K562 (cell line): ENCODE results near the gene POU4F1. TPM values are rescaled to one million over a fixed set of nuclear protein-coding genes. Genes with fewer than 3 reads are reported as not detected.

Source experiments
- ATAC-seq: fragments of 200-7000 bp; cut with Tn5 transposase; 3 replicates; pipeline ENCODE4 v1.9.1; 2020; ENCODE audit warnings: moderate library complexity
- BruUV-seq: library from RNA; stranded (reverse); fragments of 400-500 nt; replicated peaks from 2 replicates; lab custom pipeline; 2021; lab: Mats Ljungman, UMichigan
- CTCF ChIA-PET: fragments of 300-600 bp; formaldehyde crosslinking; extraction: SDS; loops from one replicate; lab custom pipeline; 2021; ENCODE audit warnings: low intra/inter-chr PET ratio; lab: Yijun Ruan, JAX
- POLR2A ChIA-PET: fragments of 300-600, 350-650 bp; sonication (Branson Sonifier 250); formaldehyde crosslinking; extraction: SDS; loops from one replicate; lab custom pipeline; 2021; ENCODE audit warnings: antibody characterized with exemption, inconsistent platforms; lab: Yijun Ruan, JAX
- DNase-seq, 4 experiments: peaks; one replicate each; pipeline versions ENCODE4 v3.0.0 to v3.0.0-alpha.2; 2011 to 2018; ENCODE audit warnings: low spot score in 3 of 4, mixed read lengths in 3 of 4; ENCODE audit errors: extremely low read depth in 1 of 4
- FAIRE-seq: peaks from 2 replicates; lab custom pipeline; 2011; peaks lifted over from hg19 to GRCh38; lab: Jason Lieb, UNC
- H2AFZ ChIP-seq: 2 replicates; pipeline ENCODE4 v1.6.0; 2011; ENCODE audit warnings: low read depth, low read length, control low read depth, inconsistent platforms
- H3K27ac ChIP-seq: fragments of 200-600 bp; 3 replicates; pipeline ENCODE4 v1.8.0; 2011; ENCODE audit warnings: low read depth, mild to moderate bottlenecking, control low read depth, inconsistent platforms, low read length, moderate library complexity, mixed read lengths; ENCODE audit errors: extremely low read depth
- H3K27me3 ChIP-seq, 2 experiments: fragments of 300-600 bp in 1 of 2; 2 replicates in 1 of 2; 3 replicates in 1 of 2; pipeline versions ENCODE4 v1.6.0 to v1.8.0; 2011; ENCODE audit warnings: inconsistent platforms in 2 of 2, low read length in 2 of 2, mild to moderate bottlenecking in 1 of 2, mixed read lengths in 1 of 2, moderate library complexity in 1 of 2; ENCODE audit not compliant: control insufficient read depth in 2 of 2, insufficient read depth in 2 of 2
- H3K36me3 ChIP-seq: fragments of 300-600 bp; 3 replicates; pipeline ENCODE4 v1.8.0; 2011; ENCODE audit warnings: mild to moderate bottlenecking, low read length, inconsistent platforms; ENCODE audit not compliant: control insufficient read depth, insufficient read depth
- H3K4me1 ChIP-seq, 2 experiments: fragments of 200-600 bp in 1 of 2; replicated peaks in 1 of 2; 2 replicates in 1 of 2; 3 replicates in 1 of 2; pipeline versions ENCODE4 v1.5.1 to v1.8.0; 2011; ENCODE audit warnings: inconsistent platforms in 2 of 2, low read length in 2 of 2, mild to moderate bottlenecking in 1 of 2, mixed read lengths in 1 of 2, moderate library complexity in 1 of 2; ENCODE audit not compliant: control insufficient read depth in 2 of 2, insufficient read depth in 2 of 2
- H3K4me2 ChIP-seq: 2 replicates; pipeline ENCODE4 v1.6.1; 2011; ENCODE audit warnings: low read length, control low read depth, inconsistent platforms, mixed read lengths; ENCODE audit not compliant: insufficient read depth
- H3K4me3 ChIP-seq: fragments of 200-600 bp; sonication (generic), shearing (Covaris generic); 2 replicates; pipeline ENCODE4 v1.5.1; 2016; ENCODE audit warnings: control low read depth, inconsistent platforms
- H3K79me2 ChIP-seq: fragments of 200-600 bp; 3 replicates; pipeline ENCODE4 v1.8.0; 2011; ENCODE audit warnings: low read length, inconsistent platforms; ENCODE audit not compliant: control insufficient read depth, insufficient read depth
- H3K9ac ChIP-seq, 2 experiments: 2 replicates each; pipeline versions ENCODE4 v1.6.0 to v1.6.1; 2011; ENCODE audit warnings: low read depth in 2 of 2, low read length in 2 of 2, control low read depth in 1 of 2, inconsistent platforms in 1 of 2, mild to moderate bottlenecking in 1 of 2, mixed read lengths in 1 of 2; ENCODE audit not compliant: insufficient read depth in 1 of 2
- H3K9me1 ChIP-seq: one replicate; pipeline ENCODE4 v1.6.0; 2011; ENCODE audit warnings: inconsistent platforms, mild to moderate bottlenecking, low read length, moderate library complexity; ENCODE audit not compliant: control insufficient read depth, insufficient read depth
- H3K9me3 ChIP-seq: replicated peaks from 2 replicates; pipeline ENCODE4 v1.5.1; 2011; ENCODE audit warnings: low read depth, low read length, inconsistent platforms; ENCODE audit not compliant: control insufficient read depth, insufficient read depth
- H4K20me1 ChIP-seq: replicated peaks from 2 replicates; pipeline ENCODE4 v1.6.1; 2011; ENCODE audit warnings: low read length, inconsistent platforms, mixed read lengths; ENCODE audit not compliant: control insufficient read depth, insufficient read depth
- ASH1L ChIP-seq: fragments of 450-650 bp; IDR thresholded peaks from 2 replicates; pipeline ENCODE4 v1.6.1; 2018; ENCODE audit warnings: borderline replicate concordance, mild to moderate bottlenecking, low read depth; ENCODE audit not compliant: partially characterized antibody
- ATF6 ChIP-seq: sonication (generic); formaldehyde crosslinking; IDR thresholded peaks from 2 replicates; pipeline ENCODE4 v1.4.0; 2020; ENCODE audit warnings: mild to moderate bottlenecking, missing genetic modification reagents
- MAX ChIP-seq: sonication (generic); formaldehyde crosslinking; IDR thresholded peaks from 2 replicates; pipeline ENCODE4 v1.9.0; 2022; ENCODE audit warnings: mild to moderate bottlenecking, missing genetic modification reagents
- MCM5 ChIP-seq: fragments of 450-650 bp; IDR thresholded peaks from 2 replicates; pipeline ENCODE4 v1.6.1; 2016; ENCODE audit warnings: low read depth
- PTBP1 ChIP-seq: fragments of 200-400 bp; formaldehyde crosslinking; IDR thresholded peaks from 2 replicates; pipeline ENCODE4 v1.6.1; 2017; ENCODE audit warnings: low read depth, low read length
- RREB1 ChIP-seq: fragments of 250-450 bp; sonication (Bioruptor Pico); IDR thresholded peaks from 2 replicates; pipeline ENCODE4 v1.4.0; 2020
- ZKSCAN1 ChIP-seq: fragments of 150-350 bp; IDR thresholded peaks from 2 replicates; pipeline ENCODE4 v1.6.1; 2016; ENCODE audit warnings: low read depth, low read length
- ZZZ3 ChIP-seq: fragments of 450-650 bp; IDR thresholded peaks from 2 replicates; pipeline ENCODE4 v1.6.1; 2016; ENCODE audit warnings: antibody characterized with exemption, mild to moderate bottlenecking, moderate library complexity
- WGBS: fragments of 100-300 bp; shearing (Covaris generic); methylation state at CpG from one replicate; pipeline ENCODE4 v1.1.6; 2016; ENCODE audit warnings: low coverage, mixed read lengths; ENCODE audit not compliant: insufficient coverage; ENCODE audit errors: missing lambda C conversion rate; 5-methylcytosine and 5-hydroxymethylcytosine counted together
- in situ Hi-C: fragments of 300-500 bp; cut with MboI; formaldehyde crosslinking; loops from 4 replicates; pipeline ENCODE4 v1.15.0; 2018; ENCODE audit warnings: inconsistent platforms, mixed read lengths
- intact Hi-C: fragments of 100-400 bp; cut with micrococcal nuclease; formaldehyde crosslinking; loops from 2 replicates; pipeline ENCODE4 v1.14.2; 2022
- polyA plus RNA-seq, 8 experiments: library from polyadenylated mRNA; depleted of rRNA in 4 of 8; stranded (reverse) in 5 of 8; unstranded in 3 of 8; fragments of >200 nt; fragmentation: Nextera tagmentation in 2 of 8; fragmentation: Illumina TruSeq in 1 of 8; extraction: Ambion mirVana in 2 of 8; extraction: Trizol in 1 of 8; gene quantifications; 2 replicates each; pipeline versions ENCODE4 v1.2.1 to v1.2.3, GENCODE V29; 2011 to 2014; ENCODE audit warnings: inconsistent platforms in 1 of 8, missing spikeins in 1 of 8
- total RNA-seq, 7 experiments: library from RNA; depleted of rRNA in 6 of 7; stranded (reverse); fragments of >200 nt in 6 of 7; fragmentation: Illumina TruSeq in 2 of 7; extraction: Trizol in 2 of 7; gene quantifications; 2 replicates each; pipeline versions ENCODE4 v1.2.1 to v1.2.3, GENCODE V29; 2011 to 2021; ENCODE audit warnings: low replicate concordance in 1 of 7

The POU4F1 gene
- total and polyA plus RNA-seq, 9 of the 15 experiments (the other 6 are each of a cell fraction or from before 2014, with no cell fraction given) = 0.61 to 2.8 (median 1.5) TPM

- Histone ChIP-seq H3K4me2 (no peak overlapping the region), H3K36me3 (no peaks in the 10 kb centered on the region), H4K20me1 (no peaks in the 10 kb centered on the region), H3K79me2 (no peaks in the 10 kb centered on the region), H3K9me1 (no peaks in the 10 kb centered on the region), H3K27me3 (no peaks in the 10 kb centered on the region), H3K4me1 (peaks cover 2 to 7% of the 10 kb centered on the region in 2 experiments; a peak in 3 of 5 replicates), H3K9ac (no peak overlapping the region), H3K4me3 (no peak overlapping the region), H3K9me3 (no peaks in the 10 kb centered on the region), H2AFZ (no peak overlapping the region), H3K27ac (no peak overlapping the region)
- no TSS peak for BruUV-seq
- CTCF ChIA-PET = no interaction called here
- intact Hi-C loops (no loop called here), in situ Hi-C loops (no loop called here)
- FAIRE-seq (no peak), ATAC-seq (no peak), DNase-seq (no peak)
- POLR2A ChIA-PET = no interaction called here
- WGBS = 74% methylated on average over 24 of the region's 54 CpGs
- no peak for TF ChIP-seq RREB1
- TF ChIP-seq ZZZ3 = no peak
- TF ChIP-seq MAX (CRISPR knock-in tag) = no peak
- TF ChIP-seq ATF6 = no peak
- TF ChIP-seq MCM5 = no peak
- no peak for TF ChIP-seq ZKSCAN1
- TF ChIP-seq ASH1L = no peak
- no peak for TF ChIP-seq PTBP1
These were observed 5.5 kb upstream of the POU4F1 start for GRCh38 chr13:78608688-78609463.
